ENCODE data around the gene KCNN3.

The KCNN3 gene

GRCh38 chr1:154756793-154757548 lies 113.1 kb downstream of the KCNN3 start:
- TF ChIP-seq, protein P1, sequence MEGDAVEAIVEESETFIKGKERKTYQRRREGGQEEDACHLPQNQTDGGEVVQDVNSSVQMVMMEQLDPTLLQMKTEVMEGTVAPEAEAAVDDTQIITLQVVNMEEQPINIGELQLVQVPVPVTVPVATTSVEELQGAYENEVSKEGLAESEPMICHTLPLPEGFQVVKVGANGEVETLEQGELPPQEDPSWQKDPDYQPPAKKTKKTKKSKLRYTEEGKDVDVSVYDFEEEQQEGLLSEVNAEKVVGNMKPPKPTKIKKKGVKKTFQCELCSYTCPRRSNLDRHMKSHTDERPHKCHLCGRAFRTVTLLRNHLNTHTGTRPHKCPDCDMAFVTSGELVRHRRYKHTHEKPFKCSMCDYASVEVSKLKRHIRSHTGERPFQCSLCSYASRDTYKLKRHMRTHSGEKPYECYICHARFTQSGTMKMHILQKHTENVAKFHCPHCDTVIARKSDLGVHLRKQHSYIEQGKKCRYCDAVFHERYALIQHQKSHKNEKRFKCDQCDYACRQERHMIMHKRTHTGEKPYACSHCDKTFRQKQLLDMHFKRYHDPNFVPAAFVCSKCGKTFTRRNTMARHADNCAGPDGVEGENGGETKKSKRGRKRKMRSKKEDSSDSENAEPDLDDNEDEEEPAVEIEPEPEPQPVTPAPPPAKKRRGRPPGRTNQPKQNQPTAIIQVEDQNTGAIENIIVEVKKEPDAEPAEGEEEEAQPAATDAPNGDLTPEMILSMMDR (IDR thresholded peaks at IDR 0.05; ENCODE audit: extremely low read depth, missing control alignments) = no peak
- no peak for DNase-seq (ENCODE audit: low spot score)

- no peak for DNase-seq (ENCODE audit: low spot score)
- TF ChIP-seq, protein P1 (IDR thresholded peaks at IDR 0.05; ENCODE audit: extremely low read depth, missing control alignments) = no peak
Observed at GRCh38 chr1:154755858-154756730, 114.0 kb downstream of the KCNN3 start.

DNA sequence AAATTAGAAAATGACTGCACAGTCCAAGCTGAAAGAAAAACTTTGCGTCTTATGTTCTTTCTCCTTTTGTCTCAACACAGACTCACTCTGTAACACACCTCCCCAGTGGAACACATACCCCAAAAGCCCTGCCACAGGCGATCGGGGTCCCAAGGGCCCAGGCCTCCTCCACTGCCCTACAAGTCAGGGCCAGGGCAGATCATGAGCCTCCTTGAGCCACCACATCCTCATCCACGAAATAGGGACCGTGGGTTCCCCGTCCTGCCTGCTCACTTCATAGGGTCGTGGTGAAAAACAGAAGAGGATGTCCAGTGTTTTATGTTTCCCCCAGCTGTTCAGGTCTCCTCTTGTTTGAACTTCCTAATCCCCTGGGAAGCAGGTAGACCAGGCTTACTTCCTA lies 116.7 kb downstream of the KCNN3 start:
- TF ChIP-seq, protein P1 (IDR thresholded peaks at IDR 0.05; ENCODE audit: extremely low read depth, missing control alignments) = no peak
- no peak for DNase-seq (ENCODE audit: low spot score)

- no peak for DNase-seq (ENCODE audit: low spot score)
Observed at GRCh38 chr1:154752273-154753030, 117.6 kb downstream of the KCNN3 start.

DNA sequence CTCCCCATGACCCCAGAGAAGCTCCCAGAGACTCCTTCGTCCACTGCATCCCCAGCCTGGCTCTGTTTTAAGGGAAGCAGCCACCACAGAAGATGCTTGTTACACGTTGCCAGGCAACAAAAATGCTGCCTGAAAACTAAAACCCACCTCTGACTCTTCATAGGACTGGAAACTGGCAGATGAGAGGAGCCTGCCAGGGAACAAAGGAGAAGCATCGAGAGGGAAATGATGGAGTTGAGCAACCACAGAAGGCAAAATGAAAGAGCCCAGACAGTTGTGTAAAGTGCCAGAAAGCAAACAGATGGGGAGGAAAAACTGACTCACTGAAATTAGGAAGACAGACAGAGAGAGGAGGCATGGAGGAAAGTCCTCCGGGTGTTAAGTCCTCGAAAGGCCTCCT lies 118.4 kb downstream of the KCNN3 start:
- no peak for DNase-seq (ENCODE audit: low spot score)
- TF ChIP-seq, protein P1 (IDR thresholded peaks at IDR 0.05; ENCODE audit: extremely low read depth, missing control alignments) = no peak

More at GRCh38 chr1:154752273-154753030, 117.6 kb downstream of the KCNN3 start:
- TF ChIP-seq, protein P1 (IDR thresholded peaks at IDR 0.05; ENCODE audit: extremely low read depth, missing control alignments) = no peak

DNA sequence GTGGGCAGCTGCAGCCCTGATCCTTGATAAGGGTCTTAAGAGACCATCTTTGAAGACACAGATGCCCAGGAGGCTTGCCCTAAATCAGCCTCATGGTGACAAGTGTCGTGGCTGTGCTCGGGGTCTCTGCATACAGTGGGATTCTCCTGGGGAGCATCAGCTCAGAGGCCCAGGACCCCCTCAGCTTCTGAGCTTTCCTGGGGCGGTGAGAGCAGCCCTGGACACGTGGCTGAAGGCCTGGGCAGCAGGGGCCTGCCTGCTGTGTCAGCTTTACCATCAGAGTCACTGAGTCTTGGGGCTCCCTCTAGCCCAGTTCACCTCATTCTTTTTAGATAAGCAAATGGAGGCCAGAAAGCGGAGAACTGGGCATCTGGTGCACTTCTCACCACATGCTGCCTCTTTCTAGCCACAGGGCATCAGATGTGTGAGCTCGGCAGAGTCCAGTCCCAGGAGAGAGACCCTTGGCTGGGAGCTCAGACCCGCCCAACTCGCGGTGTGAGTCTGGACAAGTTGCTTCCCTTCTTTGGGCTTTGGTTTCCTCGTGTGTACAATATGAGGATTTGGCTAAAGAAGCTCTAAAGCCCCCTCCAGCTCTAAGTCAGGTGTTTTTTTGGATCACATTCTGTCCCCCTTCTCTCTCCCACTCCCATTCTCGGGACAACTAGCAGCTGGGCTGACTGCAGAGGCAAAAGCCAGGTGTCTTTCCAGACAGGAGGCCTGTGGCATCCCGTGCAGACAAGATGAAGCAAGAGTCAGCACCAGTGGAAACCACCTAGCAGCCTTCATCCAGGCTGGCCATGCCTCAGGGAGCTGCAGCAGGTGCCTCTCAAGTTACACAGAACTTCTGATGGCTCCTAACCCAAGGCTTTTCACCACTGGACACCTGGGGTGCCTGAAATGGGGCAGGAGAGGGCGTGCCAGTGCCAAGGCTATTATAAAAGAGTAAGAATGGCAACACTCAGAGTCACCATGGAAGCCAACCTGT lies 119.1 kb downstream of the KCNN3 start:
- DNase-seq (ENCODE audit: low spot score) = no peak
- TF ChIP-seq, protein P1 (IDR thresholded peaks at IDR 0.05; ENCODE audit: extremely low read depth, missing control alignments) = no peak
